GM20000 (cell line): ENCODE measurements around the gene PKIG.

Source experiments
- DNase-seq: peaks from one replicate; pipeline ENCODE4 v3.0.0; 2012; ENCODE audit warnings: low spot score
- TF ChIP-seq, protein P1 (sequence below): IDR thresholded peaks from 2 replicates; pipeline ENCODE4 v1.5.1; 2012; ENCODE audit warnings: mild to moderate bottlenecking, control low read depth; ENCODE audit errors: extremely low read depth, missing control alignments

The PKIG gene

DNA sequence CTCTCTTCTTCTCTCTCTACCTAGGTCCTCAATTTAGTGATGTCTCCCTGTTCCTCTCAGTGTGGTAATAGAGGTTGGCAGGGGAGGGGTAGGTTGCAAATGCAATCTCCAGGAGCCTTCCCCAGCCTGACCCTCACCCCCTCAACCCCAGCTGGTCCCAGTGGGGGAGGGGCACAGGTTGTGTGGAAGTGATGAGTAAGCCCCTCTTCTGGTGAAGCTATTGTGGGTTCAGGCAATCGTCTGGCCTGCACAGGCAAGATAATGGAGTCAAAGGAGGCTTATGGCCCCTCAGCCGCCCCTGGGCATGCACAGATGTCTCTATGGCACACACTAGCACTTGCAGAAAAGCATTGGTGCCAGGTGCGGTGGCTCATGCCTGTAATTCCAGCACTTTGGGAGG lies 79.9 kb downstream of the PKIG start:
- TF ChIP-seq, protein P1, sequence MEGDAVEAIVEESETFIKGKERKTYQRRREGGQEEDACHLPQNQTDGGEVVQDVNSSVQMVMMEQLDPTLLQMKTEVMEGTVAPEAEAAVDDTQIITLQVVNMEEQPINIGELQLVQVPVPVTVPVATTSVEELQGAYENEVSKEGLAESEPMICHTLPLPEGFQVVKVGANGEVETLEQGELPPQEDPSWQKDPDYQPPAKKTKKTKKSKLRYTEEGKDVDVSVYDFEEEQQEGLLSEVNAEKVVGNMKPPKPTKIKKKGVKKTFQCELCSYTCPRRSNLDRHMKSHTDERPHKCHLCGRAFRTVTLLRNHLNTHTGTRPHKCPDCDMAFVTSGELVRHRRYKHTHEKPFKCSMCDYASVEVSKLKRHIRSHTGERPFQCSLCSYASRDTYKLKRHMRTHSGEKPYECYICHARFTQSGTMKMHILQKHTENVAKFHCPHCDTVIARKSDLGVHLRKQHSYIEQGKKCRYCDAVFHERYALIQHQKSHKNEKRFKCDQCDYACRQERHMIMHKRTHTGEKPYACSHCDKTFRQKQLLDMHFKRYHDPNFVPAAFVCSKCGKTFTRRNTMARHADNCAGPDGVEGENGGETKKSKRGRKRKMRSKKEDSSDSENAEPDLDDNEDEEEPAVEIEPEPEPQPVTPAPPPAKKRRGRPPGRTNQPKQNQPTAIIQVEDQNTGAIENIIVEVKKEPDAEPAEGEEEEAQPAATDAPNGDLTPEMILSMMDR: no peak

DNA sequence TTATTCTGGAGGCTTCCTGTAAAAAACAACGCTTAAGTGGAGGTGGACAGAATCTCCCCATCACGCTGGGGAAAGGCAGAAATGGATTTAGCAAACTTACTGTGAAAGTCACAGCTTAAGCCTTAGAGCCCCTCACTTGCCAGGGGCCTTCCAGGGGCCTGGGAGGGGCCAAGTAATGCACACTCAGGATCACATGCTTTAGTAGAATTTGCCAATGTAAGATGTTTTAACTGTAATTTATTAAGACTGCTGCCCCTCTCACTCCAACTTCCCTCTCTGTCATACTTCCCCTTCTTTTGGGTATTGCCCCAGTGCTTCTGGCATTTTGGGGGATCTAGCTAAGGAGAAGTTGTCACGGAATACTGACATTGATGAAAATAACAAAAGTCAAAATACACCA lies 81.8 kb downstream of the PKIG start:
- TF ChIP-seq, protein P1: no peak
- no peak for DNase-seq

More for the DNA sequence above, 79.9 kb downstream of the PKIG start:
- no peak for DNase-seq

DNA sequence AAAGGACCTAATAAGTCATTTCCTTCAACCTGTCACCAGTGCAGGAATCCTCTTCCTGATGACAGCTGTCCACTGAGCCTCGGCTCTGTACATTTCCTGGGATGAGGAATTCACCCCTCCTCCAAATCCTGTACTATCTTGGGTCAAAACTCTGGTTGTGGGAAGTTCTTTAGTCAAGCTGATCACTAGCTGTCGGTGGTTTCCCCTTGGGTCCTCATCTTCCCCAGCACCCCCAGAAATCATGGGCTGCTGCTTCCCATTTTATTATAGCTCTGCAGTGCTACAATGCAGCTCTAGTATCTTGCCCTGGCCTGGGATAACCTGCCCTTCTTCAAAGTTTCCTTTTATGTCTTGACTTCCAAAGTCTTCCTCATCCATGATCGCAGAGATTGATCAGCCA lies 83.7 kb downstream of the PKIG start:
- DNase-seq: no peak
- TF ChIP-seq, protein P1: no peak
